ENCODE measurements around the gene TTC13. TPM values are rescaled to one million over a fixed set of nuclear protein-coding genes. Genes with fewer than 3 reads are reported as not detected.

The TTC13 gene
- total and polyA plus RNA-seq, 2 experiments from 2014 or later = 13.0 to 14.9 TPM

- Histone ChIP-seq H3K79me2 (no peaks in the 10 kb centered on the region), H4K20me1 (ENCODE audit: insufficient read depth, poor library complexity, severe bottlenecking) (no peaks in the 10 kb centered on the region), H2AFZ (no peak overlapping the region), H3K4me3 (no peak overlapping the region), H3K4me2 (no peak overlapping the region), H3K27ac (no peak overlapping the region), H3K9me3 (ENCODE audit: low read depth) (no peaks in the 10 kb centered on the region), H3K4me1 (ENCODE audit: insufficient read depth) (peaks cover 7% of the 10 kb centered on the region), H3K27me3 (no peaks in the 10 kb centered on the region), H3K9me2 (replicated peaks; ENCODE audit: insufficient read depth) (no peaks in the 10 kb centered on the region), H3K36me3 (replicated peaks; ENCODE audit: insufficient read depth, low read depth) (no peaks in the 10 kb centered on the region)
- TF ChIP-seq CTCF (IDR thresholded peaks at IDR 0.05; ENCODE audit: poor library complexity) = no peak
- TF ChIP-seq EZH2 (IDR thresholded peaks at IDR 0.05; ENCODE audit: borderline replicate concordance) = no peak
- TF ChIP-seq EZH2phosphoT487 (IDR thresholded peaks at IDR 0.05; ENCODE audit: low read depth, severe bottlenecking, unreplicated experiment) = no peak
- DNase-seq (ENCODE audit: low spot score) = no peak
- WGBS (ENCODE audit: low lambda C conversion rate, missing lambda C conversion rate) = 92% methylated on average over 5 of the region's 5 CpGs
Measured at GRCh38 chr1:230905733-230906132, 72.9 kb downstream of the TTC13 start.

- no peaks in the 10 kb centered on the region for H3K9me3 ChIP-seq (ENCODE audit: low read depth)
- no peaks in the 10 kb centered on the region for H3K27me3 ChIP-seq
- peaks cover 4% of the 10 kb centered on the region for H3K4me1 ChIP-seq (ENCODE audit: insufficient read depth)
- H3K4me2 ChIP-seq = no peak overlapping the region
- H3K79me2 ChIP-seq = no peaks in the 10 kb centered on the region
- DNase-seq (ENCODE audit: low spot score) = no peak
- no peak overlapping the region for H3K4me3 ChIP-seq
- no peaks in the 10 kb centered on the region for H4K20me1 ChIP-seq (ENCODE audit: insufficient read depth, poor library complexity, severe bottlenecking)
- no peaks in the 10 kb centered on the region for H3K9me2 ChIP-seq (replicated peaks; ENCODE audit: insufficient read depth)
- H3K27ac ChIP-seq = no peak overlapping the region
- TF ChIP-seq EZH2phosphoT487 (IDR thresholded peaks at IDR 0.05; ENCODE audit: low read depth, severe bottlenecking, unreplicated experiment) (no peak), CTCF (IDR thresholded peaks at IDR 0.05; ENCODE audit: poor library complexity) (no peak), EZH2 (IDR thresholded peaks at IDR 0.05; ENCODE audit: borderline replicate concordance) (no peak)
- WGBS (ENCODE audit: low lambda C conversion rate, missing lambda C conversion rate) = 95% methylated on average over 21 of the region's 22 CpGs
- H3K36me3 ChIP-seq (replicated peaks; ENCODE audit: insufficient read depth, low read depth) = no peaks in the 10 kb centered on the region
- H2AFZ ChIP-seq = no peak overlapping the region
Measured at GRCh38 chr1:230902349-230902923, 76.2 kb downstream of the TTC13 start.

GRCh38 chr1:230901671-230902070, 77.0 kb downstream of the TTC13 start:
- H3K9me2 ChIP-seq (replicated peaks; ENCODE audit: insufficient read depth) = no peaks in the 10 kb centered on the region
- H3K79me2 ChIP-seq = no peaks in the 10 kb centered on the region
- no peak overlapping the region for H3K4me3 ChIP-seq
- H2AFZ ChIP-seq = no peak overlapping the region
- H3K27ac ChIP-seq = no peak overlapping the region
- H3K9me3 ChIP-seq (ENCODE audit: low read depth) = no peaks in the 10 kb centered on the region
- no peaks in the 10 kb centered on the region for H4K20me1 ChIP-seq (ENCODE audit: insufficient read depth, poor library complexity, severe bottlenecking)
- no peaks in the 10 kb centered on the region for H3K36me3 ChIP-seq (replicated peaks; ENCODE audit: insufficient read depth, low read depth)
- no peak overlapping the region for H3K4me2 ChIP-seq
- WGBS (ENCODE audit: low lambda C conversion rate, missing lambda C conversion rate) = 88% methylated on average over 6 of the region's 6 CpGs
- no peaks in the 10 kb centered on the region for H3K4me1 ChIP-seq (ENCODE audit: insufficient read depth)
- TF ChIP-seq EZH2 (IDR thresholded peaks at IDR 0.05; ENCODE audit: borderline replicate concordance) (no peak), EZH2phosphoT487 (IDR thresholded peaks at IDR 0.05; ENCODE audit: low read depth, severe bottlenecking, unreplicated experiment) (no peak), CTCF (IDR thresholded peaks at IDR 0.05; ENCODE audit: poor library complexity) (no peak)
- H3K27me3 ChIP-seq = no peaks in the 10 kb centered on the region
- DNase-seq (ENCODE audit: low spot score) = no peak
